GM19455 (cell line): ENCODE results near the gene EML4.
A peak's percentile ranks its signal among the peaks of the same experiment; 100 is the strongest.
"Not testable (repeated sequence)": the region's sequence is repeated elsewhere in the genome, so short reads cannot be mapped to it uniquely, and the experiment has no call there.

ENCODE experiments used
- ATAC-seq: cut with Tn5 transposase; IDR thresholded peaks from one replicate; pipeline ENCODE4 v1.9.1; 2021; ENCODE audit not compliant: unreplicated experiment

Gene EML4

DNA sequence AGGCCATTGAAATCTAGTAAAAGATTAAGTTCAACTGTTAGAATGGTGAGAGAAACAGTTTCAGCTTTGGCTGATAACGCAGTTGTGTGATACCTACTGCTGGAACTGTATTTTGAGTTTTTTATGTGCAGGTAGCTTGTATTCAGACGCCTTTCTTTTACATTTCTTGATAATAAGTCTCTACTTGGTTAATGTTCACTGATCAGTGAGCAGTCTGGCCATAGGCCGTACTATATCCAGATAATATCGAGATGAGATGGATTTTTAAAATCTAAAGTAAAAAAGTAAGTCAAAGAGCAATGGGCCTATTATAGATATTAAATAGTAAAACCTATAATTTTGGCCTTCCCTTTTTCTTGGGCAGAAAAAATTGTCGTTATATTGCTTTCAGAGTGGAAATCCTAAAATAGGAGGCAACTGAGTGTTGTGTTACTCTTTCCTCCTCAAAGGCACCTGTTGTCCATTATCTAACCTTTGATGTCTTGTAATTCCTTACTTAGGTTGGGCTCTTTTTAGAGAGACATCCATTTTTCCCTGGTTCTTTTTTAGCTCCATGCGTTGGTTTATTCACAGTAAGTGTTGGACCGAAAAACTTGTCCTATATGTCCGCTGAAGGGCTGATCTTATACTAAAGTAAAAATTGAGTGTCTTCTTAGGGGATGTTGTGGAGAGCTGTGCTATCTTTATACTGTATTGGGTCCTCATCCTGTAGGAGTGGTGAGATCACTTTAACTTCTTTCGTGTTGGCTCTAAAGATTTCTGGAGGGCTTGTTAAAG lies 1.7 kb downstream of the EML4 start:
- no peak for ATAC-seq

DNA sequence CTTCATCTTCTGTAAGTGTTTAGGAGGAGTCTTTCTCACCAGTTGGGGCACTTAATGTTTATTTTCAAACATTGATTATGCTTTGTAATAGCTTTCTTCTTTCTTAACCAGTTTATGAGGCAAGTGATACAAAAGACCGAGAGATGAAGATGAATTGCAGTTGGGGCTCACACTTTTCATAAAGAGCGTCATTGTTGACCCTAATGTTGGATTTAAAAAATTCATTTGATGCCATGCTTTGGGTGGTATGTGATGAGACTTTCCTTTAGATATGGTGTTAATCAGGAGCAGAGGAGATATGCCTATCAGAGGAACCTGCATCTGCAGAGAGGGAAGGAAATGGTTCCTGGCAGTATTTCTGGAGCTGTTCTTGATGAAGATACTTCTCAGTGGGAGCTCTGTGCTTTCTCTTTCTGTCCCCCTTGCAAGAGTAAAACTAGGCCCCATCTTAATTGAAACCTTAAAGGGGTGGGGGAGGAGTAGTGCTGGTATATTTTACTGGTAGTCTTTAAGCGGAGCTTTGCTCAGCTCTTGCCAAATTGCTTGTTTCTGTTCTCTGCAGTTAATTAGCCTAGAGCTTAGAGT lies 2.3 kb downstream of the EML4 start:
- ATAC-seq, result peak; percentile 28

DNA sequence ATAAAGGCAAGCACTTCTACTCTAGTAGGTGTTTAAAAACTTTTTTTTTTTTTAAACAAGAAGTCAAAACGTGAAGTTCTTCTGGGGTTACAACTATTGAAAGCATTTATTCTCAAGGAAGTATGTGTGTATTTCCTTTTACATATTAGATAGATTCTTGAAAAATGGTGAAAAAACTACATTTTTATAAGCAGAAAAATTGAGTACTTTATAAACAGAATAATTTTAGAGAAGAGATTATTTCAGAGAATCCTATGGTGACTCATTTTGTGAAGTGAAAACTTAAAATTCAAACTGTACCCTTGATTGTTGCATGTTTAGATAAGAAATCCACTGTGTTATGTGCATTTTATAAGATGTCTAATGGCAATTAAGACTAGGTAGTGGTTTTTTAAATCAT lies 2.9 kb downstream of the EML4 start:
- no peak for ATAC-seq

DNA sequence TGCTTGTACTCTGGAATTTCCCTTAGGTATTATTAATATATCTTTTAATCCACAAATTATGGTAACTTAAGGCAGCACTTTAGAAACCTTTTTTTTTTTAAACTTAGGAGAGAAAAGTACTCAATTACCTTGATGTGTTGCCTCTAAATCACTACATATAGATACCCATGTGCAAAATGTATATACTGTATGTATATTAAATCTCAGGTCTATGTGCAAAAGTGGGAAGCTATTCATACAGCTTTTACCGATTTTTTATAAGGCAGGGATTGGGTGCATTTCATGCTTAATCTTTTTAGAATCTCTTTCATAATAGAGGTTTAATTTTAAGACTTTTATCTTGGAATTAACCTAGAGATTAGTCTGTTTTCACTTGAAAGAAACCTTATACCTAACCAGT lies 3.4 kb downstream of the EML4 start:
- ATAC-seq, result no peak

DNA sequence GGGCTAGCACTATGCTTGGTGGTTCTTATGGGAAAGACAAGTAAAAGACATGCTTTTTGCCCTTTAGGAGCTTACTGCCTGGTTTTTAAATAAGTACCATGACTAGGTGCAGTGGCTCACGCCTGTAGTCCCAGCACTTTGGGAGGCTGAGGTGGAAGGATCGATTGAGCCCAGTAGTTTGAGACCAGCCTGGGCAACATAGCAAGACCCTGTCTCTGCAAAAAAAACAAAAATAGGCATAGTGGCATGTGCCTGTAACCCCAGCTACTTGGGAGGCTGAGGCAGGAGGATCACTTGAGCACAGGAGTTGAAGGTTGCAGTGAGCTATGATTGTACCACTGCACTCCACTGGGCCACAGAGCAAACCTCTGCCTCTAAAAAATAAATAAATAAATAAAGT lies 4.3 kb downstream of the EML4 start:
- ATAC-seq, result not testable (repeated sequence)

DNA sequence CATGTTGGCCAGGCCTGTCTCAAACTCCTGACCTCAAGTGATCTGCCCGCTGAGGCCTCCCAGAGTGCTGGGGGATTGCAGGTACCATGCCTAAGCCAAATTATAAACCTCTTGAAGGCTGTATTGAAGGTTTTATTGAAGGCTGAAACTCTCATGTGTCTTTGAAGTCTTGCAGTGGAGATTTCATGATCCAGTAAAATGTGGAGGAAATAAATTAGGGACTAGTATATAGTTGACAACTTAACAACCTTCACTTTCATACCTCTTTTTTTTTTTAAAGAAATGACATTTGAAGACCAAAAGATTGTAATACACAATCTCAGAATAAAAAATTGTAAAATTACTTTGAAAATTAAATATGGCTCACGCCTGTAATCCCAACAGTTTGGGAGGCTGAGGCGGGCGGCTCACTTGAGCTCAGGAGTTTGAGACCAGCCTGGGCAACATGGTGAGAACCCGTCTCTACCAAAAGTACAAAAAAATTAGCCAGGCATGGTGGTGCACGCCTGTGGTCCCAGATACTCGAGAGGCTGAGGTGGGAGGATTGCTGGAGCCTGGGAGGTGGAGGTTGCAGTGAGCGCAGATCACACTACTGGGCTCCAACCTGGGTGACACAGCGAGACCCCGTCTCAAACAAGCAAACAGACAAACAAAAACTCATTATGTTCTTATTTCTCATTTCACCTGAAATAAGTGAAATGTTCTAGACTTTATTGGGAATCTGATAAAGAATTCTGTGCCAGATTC lies 8.0 kb downstream of the EML4 start:
- ATAC-seq, result no peak

DNA sequence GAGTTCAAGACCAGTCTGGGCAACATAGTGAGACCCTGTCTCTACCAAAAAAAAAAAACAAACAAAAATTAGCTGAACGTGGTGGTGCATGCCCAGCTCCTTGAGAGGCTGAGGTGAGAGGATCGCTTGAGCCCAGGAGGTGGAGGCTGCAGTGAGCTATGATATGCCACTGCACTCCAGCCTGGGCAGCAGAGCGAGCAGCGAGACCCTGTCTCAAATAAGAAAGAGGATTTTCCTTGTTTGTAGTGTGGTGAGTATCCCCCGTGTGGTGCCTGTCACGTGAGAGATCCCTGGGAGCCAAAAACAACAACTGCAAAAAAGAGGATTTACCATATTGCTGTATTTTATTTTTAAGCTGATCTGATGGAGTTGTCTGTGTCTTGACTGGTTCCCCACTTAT lies 9.2 kb downstream of the EML4 start:
- no peak for ATAC-seq

DNA sequence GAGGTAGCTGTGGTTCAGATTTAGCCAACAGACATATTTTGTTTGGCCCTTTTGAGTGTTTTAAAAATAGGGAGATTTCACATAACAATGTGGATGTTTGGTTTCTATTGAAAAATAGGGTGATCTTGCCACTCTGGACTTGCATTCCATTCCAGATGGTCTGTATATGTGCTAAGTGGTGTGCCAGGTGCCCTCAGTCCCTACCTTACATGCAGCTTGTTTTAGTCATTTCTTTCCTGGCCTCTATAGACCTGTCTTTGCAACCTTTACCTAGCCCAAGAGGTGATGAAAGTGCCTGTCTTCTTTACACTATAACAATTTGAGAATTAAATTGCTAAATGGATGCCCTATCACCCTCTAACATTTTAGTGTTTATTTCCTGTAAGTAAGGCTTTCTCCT lies 11.1 kb downstream of the EML4 start:
- ATAC-seq, result no peak

DNA sequence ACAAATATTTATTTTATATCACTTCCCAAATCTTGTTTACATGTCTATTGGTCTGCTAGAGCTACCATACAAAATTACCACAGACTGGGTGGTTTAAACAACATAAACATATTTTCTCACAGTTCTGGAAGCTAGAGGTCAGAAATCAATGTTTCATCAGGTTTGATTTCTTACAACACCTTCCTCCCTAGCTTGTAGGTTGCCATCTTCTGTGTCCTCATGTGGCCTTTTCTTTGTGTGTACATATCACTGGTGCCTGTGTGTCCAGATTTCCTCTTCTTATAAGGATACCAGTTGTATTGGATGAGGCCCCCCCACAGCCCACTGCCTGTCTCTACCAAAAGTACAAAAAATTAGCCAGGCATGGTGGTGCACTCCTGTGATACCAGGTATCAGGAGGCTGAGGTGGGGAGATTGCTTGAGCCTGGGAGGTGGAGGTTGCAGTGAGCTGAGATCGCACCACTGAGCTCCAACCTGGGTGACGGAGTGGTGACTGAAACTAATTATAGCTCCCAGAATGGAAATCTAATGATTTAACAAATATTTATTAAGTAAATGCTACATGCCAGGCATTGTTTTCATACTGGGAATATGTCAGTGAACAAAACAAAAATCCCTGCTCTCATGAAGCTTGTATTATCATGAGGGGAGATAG lies 13.6 kb downstream of the EML4 start:
- no peak for ATAC-seq

DNA sequence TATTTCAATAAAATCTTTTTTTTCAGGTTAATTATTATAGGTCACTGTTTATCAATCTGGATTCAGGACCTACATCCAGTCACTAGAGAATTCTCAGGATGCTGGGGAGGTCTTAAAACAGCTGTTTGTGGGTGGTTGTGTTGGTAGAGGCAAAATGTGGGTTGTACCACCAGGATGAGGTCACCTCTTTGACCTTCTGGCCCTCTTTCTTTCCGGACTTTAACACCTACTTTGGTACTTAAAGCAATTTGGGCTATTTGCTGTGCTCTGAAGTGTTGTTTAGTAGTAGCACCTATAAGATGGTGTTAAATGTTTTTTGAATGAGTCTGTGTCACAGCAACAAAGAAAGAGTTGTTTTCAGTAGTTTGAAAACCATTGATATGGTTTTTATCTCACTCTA lies 14.6 kb downstream of the EML4 start:
- ATAC-seq, result no peak

DNA sequence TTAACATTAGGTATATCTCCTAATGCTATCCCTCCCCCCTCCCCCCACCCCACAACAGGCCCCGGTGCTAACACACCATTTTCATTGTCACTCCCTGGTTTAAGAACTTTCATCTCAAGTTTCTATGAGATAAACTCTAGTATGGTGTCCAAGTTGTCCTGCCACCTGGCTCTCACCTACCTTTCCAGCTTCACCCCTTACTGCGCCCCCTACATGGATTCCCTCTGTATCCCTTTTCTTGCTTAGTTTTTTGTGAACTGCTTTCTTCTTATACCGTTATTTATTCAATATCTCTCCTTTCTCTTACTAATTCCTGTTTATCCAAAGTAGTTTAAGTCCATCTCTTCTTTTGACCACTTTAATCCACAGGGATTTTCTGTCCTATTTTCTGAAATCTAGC lies 15.2 kb downstream of the EML4 start:
- ATAC-seq, result no peak

DNA sequence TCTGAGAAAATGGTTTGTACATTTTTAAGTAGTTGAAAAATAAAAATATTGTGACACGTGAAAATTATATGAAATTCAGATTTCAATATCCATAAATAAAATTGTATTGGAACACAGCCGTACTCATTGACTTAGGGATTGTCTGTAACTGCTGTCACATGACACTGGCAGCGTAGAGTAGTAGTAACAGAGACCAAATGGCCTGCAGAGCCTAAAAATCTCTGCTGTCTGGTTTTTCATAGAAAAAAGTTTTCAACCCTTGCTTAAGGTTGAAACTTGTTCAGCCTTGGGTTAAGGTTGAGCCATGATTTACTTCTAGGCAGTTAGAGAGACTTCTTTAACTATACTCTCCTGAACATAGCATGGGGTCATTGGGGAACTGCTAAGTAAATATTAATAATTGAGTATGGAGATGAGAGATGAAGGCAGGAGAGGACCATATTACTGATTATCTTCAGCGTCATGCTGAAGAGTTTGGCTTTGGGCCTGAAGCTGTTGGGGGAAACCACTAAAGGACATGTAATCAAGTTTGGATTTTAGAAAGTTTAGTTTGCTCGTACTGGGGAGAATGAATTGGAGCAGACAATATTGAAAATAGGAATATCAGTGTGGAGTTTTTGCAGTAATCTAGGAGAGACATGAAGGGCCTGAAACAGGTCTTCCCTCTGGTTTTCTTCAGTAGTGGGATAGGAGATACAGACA lies 16.2 kb downstream of the EML4 start:
- no peak for ATAC-seq

DNA sequence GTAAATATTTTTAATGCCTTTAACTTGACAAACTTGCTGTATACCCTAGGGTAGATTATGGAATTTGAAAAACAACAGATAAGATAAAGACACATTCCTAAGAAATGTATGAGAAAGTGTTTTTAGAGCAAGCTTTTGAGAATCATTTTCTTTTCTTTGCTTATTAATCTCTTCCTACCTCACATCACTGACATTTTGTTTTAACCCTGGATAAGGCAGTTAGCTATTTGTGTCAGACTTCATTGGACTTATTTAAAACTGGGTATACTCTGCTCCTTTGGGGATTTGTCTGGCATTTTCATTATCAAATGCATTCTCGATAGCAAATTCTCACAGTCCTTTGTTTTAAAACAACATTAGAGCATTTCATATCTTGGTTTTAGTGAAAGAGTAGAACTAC lies 17.2 kb downstream of the EML4 start:
- ATAC-seq, result no peak

DNA sequence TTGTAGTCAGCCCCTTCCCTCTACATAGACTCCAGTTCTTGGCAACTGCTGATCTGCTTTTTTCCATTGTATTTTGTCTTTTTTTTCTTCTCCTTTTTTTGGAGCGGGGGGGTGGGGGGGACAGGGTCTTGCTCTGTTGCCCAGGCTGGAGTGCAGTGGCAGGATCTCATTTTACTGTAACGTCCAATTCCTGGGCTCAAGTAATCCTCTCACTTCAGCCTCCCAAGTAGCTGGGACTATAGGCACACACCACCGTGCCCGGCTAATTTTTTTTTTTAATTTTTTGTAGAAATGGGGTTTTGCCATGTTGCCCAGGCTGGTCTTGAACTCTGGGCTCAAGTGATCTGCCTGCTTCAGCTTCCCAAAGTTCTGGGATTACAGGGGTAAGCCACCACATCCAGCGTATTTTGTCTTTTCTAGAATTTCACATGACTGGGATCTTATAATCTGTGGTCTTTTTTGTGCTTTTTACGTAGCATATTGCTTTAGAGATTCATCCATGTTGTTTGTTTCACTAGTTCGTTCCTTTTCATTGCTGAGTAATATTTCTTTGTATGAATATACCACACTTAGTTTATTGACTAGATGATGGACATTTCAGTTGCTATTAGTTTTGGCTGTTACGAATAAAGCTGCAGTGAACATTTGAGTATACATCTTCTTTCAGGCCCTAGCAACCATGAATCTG lies 17.9 kb downstream of the EML4 start:
- no peak for ATAC-seq

DNA sequence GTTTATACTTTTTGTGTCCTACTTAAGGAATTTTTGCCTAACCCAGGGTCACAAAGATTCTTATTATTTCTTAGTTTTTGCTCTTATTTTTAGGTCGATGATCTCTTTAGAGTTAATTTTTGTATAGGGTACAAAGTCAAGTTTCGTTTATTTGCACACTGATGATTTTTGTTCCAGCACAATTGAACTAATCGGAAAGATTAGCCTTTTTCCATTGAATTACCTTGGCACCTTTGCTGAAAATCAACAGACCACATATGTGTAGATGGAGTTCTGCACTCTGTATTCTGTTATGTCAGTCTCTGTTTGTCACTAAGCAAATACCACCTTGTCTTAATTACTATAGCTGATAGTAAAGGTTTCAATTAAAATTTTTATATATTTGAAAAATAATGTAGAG lies 18.7 kb downstream of the EML4 start:
- no peak for ATAC-seq

DNA sequence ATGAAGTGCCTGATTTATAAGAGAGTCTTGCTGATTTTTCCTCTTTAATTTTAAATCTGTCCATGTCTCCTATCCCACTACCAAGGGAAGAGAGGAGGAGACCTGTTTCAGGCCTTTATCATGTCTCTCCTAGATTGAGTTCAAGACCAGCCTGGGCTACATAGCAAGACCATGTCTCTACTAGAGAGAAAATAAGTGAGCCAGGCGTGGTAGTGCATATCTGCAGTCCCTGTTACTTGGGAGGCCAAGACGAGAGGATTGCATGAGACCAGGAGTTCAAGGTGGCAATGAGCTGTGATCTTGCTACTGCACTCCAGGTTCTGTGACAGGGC lies 20.0 kb downstream of the EML4 start:
- no peak for ATAC-seq

DNA sequence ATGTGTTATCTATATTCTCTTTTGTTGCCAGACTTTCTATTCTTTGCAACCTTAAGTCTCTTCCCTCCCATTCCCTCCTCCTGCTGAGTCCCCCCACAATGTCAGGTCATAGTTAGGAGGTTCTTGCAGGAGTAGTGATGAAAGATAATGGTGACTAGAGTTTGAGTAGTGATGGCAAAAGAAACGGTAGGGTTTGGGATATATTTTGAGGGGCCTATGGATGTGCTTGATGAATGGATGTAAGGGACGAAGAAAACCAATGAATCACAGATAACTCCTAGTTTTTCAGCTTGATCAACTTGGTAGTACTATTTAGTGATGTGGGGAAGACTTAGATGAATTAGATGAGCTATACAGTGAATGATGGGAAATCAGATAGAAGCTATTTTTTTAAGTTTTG lies 21.0 kb downstream of the EML4 start:
- ATAC-seq, result no peak

DNA sequence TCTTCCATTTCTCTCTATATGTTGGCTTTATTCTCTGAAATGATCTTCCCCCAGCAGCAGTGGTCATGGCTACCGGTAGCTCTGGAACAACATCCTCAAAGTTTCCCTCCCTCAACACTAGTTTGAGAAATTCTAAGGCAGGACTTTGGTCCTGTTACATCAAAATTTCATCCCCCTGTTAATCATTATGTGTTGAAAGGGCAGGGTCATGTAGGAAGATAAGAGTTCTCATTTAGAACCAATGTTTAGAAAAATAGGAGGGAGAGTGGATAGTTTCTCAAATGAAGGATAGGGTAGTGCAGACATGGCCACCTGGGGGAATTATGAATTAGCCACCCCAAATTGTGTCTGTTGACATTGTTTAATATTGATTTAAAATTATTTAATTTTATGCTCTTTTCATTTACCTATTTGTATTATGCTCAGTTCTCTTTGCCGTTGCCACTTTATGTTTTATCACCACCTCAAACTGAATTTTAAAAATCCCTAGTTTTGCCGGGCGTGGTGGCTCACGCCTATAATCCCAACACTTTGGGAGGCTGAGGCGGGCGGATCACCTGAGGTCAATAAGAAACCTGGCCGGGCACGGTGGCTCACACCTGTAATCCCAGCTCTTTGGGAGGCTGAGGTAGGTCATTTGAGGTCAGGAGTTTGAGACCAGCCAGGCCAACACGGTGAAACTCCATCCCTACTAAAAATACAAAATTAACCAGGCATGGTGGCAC lies 22.3 kb downstream of the EML4 start:
- ATAC-seq, result no peak

DNA sequence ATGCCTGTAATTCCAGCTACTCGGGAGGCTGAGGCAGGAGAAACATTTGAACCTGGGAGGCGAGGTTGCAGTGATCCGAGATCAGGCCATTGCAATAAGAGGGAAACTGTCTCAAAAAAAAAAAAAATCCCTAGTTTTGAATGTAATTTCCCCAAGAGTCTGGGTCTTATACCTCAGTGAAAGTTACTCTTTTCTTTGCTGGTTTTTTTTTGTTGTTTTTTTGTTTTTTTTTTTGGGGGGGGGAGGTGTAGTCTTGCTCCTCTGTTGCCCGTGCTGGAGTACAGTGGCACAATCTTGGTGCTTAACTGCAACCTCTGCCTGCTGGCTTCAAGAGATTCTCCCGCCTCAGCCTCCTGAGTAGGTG lies 22.8 kb downstream of the EML4 start:
- no peak for ATAC-seq
